Activated naive CD4-positive, alpha-beta T cell treated with anti-CD3 and anti-CD28 coated beads for 36 hours (primary cell): Measurements from ENCODE around the gene NTM. TPM values are rescaled to one million over a fixed set of nuclear protein-coding genes. Genes with fewer than 3 reads are reported as not detected.

Source experiments
- CTCF ChIA-PET: fragments of 350-600 bp; sonication (Branson Sonifier 250); formaldehyde crosslinking; loops from one replicate; lab custom pipeline; 2021; ENCODE audit warnings: antibody characterized with exemption; lab: Charles Lee
- DNase-seq: peaks from one replicate; pipeline ENCODE4 v3.0.0-alpha.2; 2020
- H3K27ac Mint-ChIP-seq: one replicate; pipeline ENCODE4 v1.8.0; 2021; ENCODE audit warnings: mild to moderate bottlenecking, mixed read lengths
- H3K27me3 Mint-ChIP-seq: one replicate; pipeline ENCODE4 v1.8.0; 2021; ENCODE audit warnings: low read depth, mixed read lengths
- H3K36me3 Mint-ChIP-seq: one replicate; pipeline ENCODE4 v1.8.0; 2021; ENCODE audit warnings: low read depth, mixed read lengths
- H3K4me1 Mint-ChIP-seq: one replicate; pipeline ENCODE4 v1.8.0; 2021; ENCODE audit warnings: low read depth, mixed read lengths
- H3K4me3 Mint-ChIP-seq: one replicate; pipeline ENCODE4 v1.8.0; 2021; ENCODE audit warnings: mild to moderate bottlenecking, moderate library complexity, mixed read lengths
- H3K9me3 Mint-ChIP-seq: one replicate; pipeline ENCODE4 v1.8.0; 2021; ENCODE audit warnings: mixed read lengths
- intact Hi-C: fragments of 100-400 bp; cut with micrococcal nuclease; formaldehyde crosslinking; loops from one replicate; pipeline ENCODE4 v1.15.1; 2023
- total RNA-seq, 2 experiments: library from RNA; stranded (reverse); gene quantifications; one replicate each; pipeline ENCODE4 v1.2.3, GENCODE V29; 2021

The NTM gene
- total RNA-seq, 2 experiments from 2014 or later, result not detected

DNA sequence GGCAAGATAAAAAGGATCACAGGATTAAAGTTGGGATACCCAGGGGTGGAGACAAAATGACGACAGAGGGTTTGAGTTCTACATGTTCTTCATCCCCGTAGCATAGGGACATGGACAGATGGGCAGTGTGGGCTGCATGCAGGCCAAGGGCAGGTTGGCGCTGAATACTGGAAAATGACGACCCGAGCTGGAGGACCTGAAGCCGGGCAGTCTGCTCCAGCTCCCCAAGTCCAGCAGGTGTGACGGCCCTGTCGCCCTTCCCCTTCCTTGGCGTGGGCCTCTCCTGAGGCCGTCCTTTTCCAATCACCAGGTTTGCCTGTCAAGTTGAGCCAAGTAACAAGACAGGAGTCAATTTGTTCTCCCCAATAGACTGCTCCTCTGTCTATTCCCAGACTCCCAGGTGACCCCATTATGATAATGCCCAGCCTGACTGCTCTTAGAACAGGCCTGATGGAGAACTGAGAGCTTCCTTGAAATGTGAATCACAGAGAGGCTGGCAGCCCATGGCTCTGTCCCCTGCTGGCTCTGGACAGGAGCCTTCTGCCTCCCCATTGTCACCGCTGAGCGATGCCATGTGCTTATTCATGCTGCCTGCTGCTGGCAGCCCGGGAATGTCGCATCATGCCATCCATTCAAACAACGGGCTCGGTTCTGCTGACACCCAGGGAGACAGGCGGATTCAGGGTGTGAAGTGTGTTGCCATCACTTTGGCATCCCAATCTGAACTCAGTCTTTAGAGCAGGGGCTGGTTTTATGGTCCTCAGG is 392.1 kb downstream of the NTM start:
- CTCF ChIA-PET, result no interaction called here
- intact Hi-C loops, result no loop called here
- no peaks in the 10 kb centered on the region for H3K9me3 Mint-ChIP-seq
- H3K27ac Mint-ChIP-seq, result no peak overlapping the region
- DNase-seq, result no peak
- H3K36me3 Mint-ChIP-seq, result no peaks in the 10 kb centered on the region
- H3K4me1 Mint-ChIP-seq, result no peaks in the 10 kb centered on the region
- no peak overlapping the region for H3K4me3 Mint-ChIP-seq
- H3K27me3 Mint-ChIP-seq, result no peaks in the 10 kb centered on the region

DNA sequence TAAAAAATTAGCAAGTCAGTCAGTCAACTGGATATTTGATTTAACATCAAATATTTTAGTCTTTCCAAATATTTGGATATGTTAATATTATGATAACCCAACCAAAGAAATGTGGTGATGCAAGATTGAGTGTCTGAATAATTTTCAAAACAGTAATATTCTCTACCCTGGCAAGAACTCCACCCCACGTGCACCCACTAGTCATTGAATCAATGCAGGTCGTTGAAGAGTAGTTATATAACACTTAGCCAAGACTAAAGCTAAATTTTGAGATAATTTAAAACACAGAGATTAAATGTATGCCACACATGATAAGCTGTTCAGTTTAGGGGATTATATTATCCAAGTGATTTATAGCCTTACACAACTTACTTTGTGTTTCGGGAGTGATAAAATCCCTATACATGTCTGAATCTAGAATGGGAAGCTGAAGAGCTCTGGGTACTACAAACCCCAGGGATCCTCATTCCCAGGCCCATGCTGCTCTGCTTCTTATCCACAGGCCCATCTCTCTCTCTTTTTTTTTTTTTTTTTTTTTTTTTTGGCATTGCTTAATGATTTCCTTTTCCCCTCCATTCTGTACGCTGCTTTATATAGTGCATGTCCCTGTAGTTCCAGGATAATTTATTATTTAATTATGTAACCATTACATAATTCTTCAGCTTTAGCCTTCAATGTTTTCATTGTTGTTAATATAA is 392.9 kb downstream of the NTM start:
- no peaks in the 10 kb centered on the region for H3K4me1 Mint-ChIP-seq
- DNase-seq, result no peak
- intact Hi-C loops, result no loop called here
- no peaks in the 10 kb centered on the region for H3K36me3 Mint-ChIP-seq
- peaks cover 2% of the 10 kb centered on the region for H3K9me3 Mint-ChIP-seq
- no peak overlapping the region for H3K27ac Mint-ChIP-seq
- no peak overlapping the region for H3K4me3 Mint-ChIP-seq
- CTCF ChIA-PET, result no interaction called here
- no peaks in the 10 kb centered on the region for H3K27me3 Mint-ChIP-seq

DNA sequence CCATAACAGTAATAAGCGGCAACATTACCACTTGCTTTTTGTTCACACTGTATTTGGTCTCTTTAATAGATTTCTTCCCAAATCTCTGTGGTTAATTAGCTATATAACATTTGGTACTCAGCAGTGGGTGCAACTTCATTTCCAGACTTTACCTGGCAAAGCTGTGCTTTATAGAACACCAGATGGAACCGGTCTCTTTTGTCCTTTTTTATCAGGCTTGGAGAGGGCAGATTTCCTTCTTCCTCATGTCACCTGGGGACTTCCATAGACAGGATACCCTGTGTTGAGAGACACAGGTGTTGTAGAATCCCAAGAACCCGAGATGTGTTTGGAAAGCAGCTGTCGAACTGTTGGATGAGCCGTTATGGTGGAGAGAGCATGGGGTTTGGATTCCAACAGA is 393.7 kb downstream of the NTM start:
- no peak for DNase-seq
- intact Hi-C loops, result no loop called here
- Mint-ChIP-seq H3K27ac (no peak overlapping the region), H3K4me1 (no peaks in the 10 kb centered on the region), H3K9me3 (peaks cover 2% of the 10 kb centered on the region), H3K4me3 (no peak overlapping the region), H3K36me3 (no peaks in the 10 kb centered on the region), H3K27me3 (no peaks in the 10 kb centered on the region)
- CTCF ChIA-PET, result no interaction called here

DNA sequence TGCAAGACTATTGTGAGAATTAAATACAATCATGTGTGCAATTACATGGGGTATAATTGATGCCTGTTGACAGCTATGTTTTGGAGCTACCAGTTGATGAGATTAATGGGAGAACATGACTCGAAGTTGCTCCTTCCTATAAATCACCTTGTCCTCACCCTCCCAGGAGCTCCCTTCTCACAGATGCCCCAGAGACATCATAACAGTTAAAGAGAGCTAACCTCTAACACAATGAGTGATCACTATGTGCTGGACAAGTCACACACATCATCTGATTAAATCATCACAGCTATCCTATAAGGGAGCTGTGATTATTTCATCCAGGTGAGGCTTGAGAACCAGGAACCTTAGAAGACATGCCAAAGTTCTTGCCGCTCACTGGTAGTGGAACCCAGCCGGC is 394.2 kb downstream of the NTM start:
- Mint-ChIP-seq H3K27me3 (no peaks in the 10 kb centered on the region), H3K27ac (no peak overlapping the region), H3K4me1 (no peaks in the 10 kb centered on the region), H3K36me3 (no peaks in the 10 kb centered on the region), H3K9me3 (peaks cover 2% of the 10 kb centered on the region), H3K4me3 (no peak overlapping the region)
- no peak for DNase-seq
- CTCF ChIA-PET, result no interaction called here
- intact Hi-C loops, result no loop called here

DNA sequence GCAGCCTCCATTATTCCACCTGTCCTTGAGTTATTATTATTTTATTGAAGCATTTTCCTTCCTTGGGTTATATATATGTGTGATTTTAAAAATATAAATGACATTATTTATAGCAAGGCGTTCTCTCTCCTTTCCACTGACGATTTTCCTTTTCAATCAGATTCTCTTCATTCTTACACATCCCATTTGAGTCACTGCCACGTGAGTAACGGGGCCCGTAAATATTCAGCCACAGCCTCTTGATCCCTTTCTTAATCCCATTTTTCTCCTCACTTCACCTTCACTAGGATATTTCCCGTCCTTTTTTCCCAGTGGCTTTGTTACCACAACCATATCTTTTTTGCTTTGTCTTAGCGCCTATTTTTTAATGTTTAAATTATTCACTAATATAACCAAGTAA is 396.2 kb downstream of the NTM start:
- peaks cover 2% of the 10 kb centered on the region for H3K9me3 Mint-ChIP-seq
- no peaks in the 10 kb centered on the region for H3K4me1 Mint-ChIP-seq
- H3K36me3 Mint-ChIP-seq, result no peaks in the 10 kb centered on the region
- H3K27ac Mint-ChIP-seq, result no peak overlapping the region
- CTCF ChIA-PET, result interaction anchor here (0.5 kb wide), 1 partner anchor 70 kb away, joined by 3 read pairs; no protein-coding TSS in a partner anchor
- no peak for DNase-seq
- H3K4me3 Mint-ChIP-seq, result no peak overlapping the region
- intact Hi-C loops, result no loop called here
- H3K27me3 Mint-ChIP-seq, result no peaks in the 10 kb centered on the region

DNA sequence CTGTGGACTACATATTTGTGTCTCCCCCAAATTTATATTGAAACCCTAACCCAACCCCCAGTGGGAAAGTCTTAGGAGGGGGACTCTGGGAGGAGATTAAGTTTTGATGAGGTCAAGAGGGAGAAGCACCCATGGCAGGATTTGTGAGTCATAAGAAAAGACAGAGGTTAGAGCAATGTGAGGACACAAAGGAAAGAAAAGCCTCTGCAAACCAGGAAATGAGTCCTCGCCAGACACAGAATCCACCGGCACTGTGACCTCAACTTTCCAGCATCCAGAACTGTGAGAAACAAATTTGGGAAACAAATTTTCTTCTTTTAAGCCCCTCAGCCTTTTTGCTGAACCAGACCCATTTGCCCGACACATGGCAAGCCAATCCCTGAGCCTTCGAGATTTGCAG is 397.0 kb downstream of the NTM start:
- Mint-ChIP-seq H3K36me3 (no peaks in the 10 kb centered on the region), H3K27me3 (no peaks in the 10 kb centered on the region), H3K27ac (no peak overlapping the region), H3K4me1 (no peaks in the 10 kb centered on the region), H3K4me3 (no peak overlapping the region), H3K9me3 (peaks cover 2% of the 10 kb centered on the region)
- intact Hi-C loops, result no loop called here
- no peak for DNase-seq
- CTCF ChIA-PET, result no interaction called here

DNA sequence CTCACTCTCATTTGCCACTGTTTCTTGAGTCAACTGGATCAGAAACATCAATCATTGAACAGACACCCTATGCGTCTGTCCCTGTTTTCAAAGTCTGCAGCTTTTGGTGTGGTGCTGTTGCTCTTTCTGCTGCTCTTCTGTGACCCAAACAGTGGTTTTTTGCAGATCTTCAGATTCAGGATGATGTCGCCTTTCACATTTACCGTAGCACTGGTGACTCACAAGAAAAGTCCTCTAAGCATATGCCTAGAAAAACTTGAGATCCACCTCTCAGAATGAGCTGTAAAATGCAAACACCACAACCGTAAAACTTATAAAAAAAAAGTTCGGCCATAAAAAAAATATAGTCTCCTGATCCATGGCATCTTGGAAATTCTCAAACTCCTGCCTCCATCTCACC is 400.4 kb downstream of the NTM start:
- no peak for DNase-seq
- Mint-ChIP-seq H3K4me1 (no peaks in the 10 kb centered on the region), H3K36me3 (no peaks in the 10 kb centered on the region), H3K27ac (no peak overlapping the region), H3K27me3 (peaks cover 2% of the 10 kb centered on the region), H3K4me3 (no peak overlapping the region), H3K9me3 (peaks cover 2% of the 10 kb centered on the region)
- intact Hi-C loops, result no loop called here
- CTCF ChIA-PET, result no interaction called here

DNA sequence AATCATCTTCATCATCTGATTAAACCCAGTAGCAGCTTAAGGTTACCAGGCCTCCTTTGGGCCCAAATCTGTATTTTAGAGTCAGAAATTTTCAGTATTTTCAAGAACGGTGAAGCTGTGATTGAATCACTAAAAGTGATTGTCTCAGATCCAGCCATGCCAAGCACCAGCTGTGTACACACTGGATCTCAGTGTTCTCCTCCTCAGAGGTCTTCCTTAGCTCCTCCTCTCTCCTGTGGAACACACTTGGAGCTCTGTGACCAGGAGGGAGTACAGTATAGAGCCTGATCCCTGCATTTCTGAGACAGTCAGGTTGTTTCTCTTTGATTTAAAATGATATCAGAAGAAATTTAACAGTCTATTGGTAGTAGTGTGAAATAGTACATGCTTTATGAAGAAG is 401.1 kb downstream of the NTM start:
- DNase-seq, result no peak
- Mint-ChIP-seq H3K27ac (no peak overlapping the region), H3K4me1 (no peaks in the 10 kb centered on the region), H3K4me3 (no peak overlapping the region), H3K36me3 (no peaks in the 10 kb centered on the region), H3K9me3 (peaks cover 2% of the 10 kb centered on the region), H3K27me3 (peaks cover 2% of the 10 kb centered on the region)
- CTCF ChIA-PET, result no interaction called here
- intact Hi-C loops, result no loop called here

DNA sequence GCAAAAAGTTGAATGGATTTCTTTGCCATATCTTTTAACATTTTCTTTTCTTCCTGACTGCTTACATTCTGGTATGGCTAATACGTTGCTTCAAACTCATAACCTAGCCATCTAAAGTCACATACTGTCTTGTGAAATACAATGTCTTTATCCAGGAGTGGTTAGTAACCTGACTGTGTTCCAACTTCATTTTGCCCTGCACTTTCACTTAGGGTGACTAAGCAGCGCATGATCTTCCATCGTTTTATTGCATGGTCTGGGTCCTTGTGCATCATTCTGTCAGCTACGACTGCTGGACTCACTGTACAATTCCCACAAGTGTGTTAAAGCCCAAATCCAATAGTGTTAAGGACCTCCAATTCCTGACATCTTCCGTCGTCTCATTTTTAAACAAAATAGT is 403.2 kb downstream of the NTM start:
- Mint-ChIP-seq H3K4me1 (no peaks in the 10 kb centered on the region), H3K36me3 (no peaks in the 10 kb centered on the region), H3K4me3 (no peak overlapping the region), H3K27ac (no peak overlapping the region), H3K27me3 (peaks cover 6% of the 10 kb centered on the region), H3K9me3 (no peaks in the 10 kb centered on the region)
- intact Hi-C loops, result no loop called here
- CTCF ChIA-PET, result no interaction called here
- DNase-seq, result no peak

DNA sequence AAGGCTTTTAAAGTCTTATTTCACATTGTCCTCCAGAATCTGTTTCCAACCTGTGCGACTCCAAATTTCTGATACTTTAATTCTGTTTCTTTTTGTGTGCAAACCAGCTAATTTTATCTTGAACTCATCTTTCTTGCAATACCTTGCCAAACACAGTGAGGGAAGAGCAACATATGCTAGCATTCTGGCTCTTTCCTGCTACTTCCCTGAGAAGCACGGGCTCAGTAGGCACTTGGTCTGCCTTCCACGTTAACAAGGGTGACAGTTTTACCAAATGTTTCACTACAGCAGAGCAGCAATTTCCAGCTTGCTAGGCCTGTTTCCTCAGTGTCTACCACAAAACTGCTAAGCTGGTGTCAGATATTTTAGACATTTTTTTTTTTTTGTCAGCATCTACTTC is 405.8 kb downstream of the NTM start:
- Mint-ChIP-seq H3K4me3 (no peak overlapping the region), H3K9me3 (no peaks in the 10 kb centered on the region), H3K4me1 (no peaks in the 10 kb centered on the region), H3K36me3 (no peaks in the 10 kb centered on the region), H3K27me3 (peaks cover 6% of the 10 kb centered on the region), H3K27ac (no peak overlapping the region)
- intact Hi-C loops, result no loop called here
- CTCF ChIA-PET, result no interaction called here
- no peak for DNase-seq

DNA sequence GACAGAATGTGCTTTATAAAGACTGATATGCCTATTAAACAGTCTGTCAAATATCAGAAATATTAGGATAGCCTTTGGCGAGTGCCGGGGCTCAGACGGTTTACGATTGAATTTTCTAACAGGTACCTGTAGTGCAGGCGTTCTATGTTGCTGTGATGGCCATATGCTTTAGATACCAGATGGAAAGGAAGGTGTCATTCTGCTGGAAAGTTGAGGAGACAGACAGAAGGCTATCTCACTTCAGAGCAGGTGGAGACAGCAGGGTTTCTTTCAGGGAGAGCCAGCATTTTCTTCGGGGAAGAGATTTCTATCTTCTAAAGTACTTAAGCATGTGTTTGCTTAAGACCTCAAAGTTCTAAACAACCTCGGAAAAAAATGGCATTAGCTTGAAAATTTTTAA is 415.4 kb downstream of the NTM start:
- Mint-ChIP-seq H3K36me3 (no peaks in the 10 kb centered on the region), H3K4me3 (no peak overlapping the region), H3K27me3 (no peaks in the 10 kb centered on the region), H3K27ac (no peak overlapping the region), H3K4me1 (no peaks in the 10 kb centered on the region), H3K9me3 (no peaks in the 10 kb centered on the region)
- DNase-seq, result no peak
- intact Hi-C loops, result no loop called here
- CTCF ChIA-PET, result no interaction called here

DNA sequence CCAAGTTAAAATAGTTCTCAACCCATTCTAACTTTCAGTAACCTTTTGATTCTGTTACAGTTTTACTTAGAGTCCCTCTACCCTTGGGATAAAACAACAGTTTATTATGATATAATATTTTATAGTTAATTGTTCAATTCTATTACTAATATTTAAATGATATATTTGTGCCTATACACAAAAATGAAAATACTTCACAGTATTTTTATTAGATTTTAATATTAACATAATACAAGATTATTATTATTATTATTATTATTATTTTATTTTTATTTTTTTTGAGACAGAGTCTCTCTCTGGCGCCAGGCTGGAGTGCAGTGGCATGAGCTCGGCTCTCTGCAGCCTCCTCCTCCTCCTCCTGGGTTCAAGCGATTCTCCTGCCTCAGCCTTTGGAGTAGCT is 416.7 kb downstream of the NTM start:
- H3K4me1 Mint-ChIP-seq, result no peaks in the 10 kb centered on the region
- CTCF ChIA-PET, result no interaction called here
- no peaks in the 10 kb centered on the region for H3K36me3 Mint-ChIP-seq
- intact Hi-C loops, result no loop called here
- H3K9me3 Mint-ChIP-seq, result no peaks in the 10 kb centered on the region
- H3K4me3 Mint-ChIP-seq, result no peak overlapping the region
- no peak for DNase-seq
- no peak overlapping the region for H3K27ac Mint-ChIP-seq
- H3K27me3 Mint-ChIP-seq, result no peaks in the 10 kb centered on the region

DNA sequence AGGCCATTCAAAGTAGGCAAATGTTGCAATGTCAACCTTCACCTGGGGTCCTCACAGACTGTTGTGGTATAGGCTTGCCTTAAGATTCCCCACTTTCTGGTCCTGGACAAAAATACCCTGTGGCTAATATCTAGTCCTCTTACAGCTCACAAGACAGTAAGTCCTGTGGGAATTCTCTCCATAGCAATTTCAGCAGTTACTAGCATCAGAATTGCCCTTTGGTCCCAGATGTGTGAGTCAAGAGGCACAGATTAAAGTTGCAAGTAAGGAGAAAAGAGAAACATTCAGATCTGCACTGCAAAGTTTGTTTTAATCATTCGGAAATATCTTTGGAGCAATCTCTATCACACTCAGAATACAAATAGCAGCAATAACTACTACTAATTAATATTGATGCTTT is 420.2 kb downstream of the NTM start:
- Mint-ChIP-seq H3K27me3 (no peaks in the 10 kb centered on the region), H3K27ac (no peak overlapping the region), H3K4me3 (no peak overlapping the region), H3K9me3 (no peaks in the 10 kb centered on the region), H3K4me1 (no peaks in the 10 kb centered on the region), H3K36me3 (no peaks in the 10 kb centered on the region)
- no peak for DNase-seq
- intact Hi-C loops, result no loop called here
- CTCF ChIA-PET, result no interaction called here
